Heart right ventricle (tissue), 16 donors: ENCODE measurements around the gene PRKAA1. TPM values are rescaled to one million over a fixed set of nuclear protein-coding genes. Genes with fewer than 3 reads are reported as not detected.
A peak's percentile ranks its signal among the peaks of the same experiment; 100 is the strongest.

Experiments
- ATAC-seq, 8 donors: fragments of 200-7000 bp; cut with Tn5 transposase; one replicate each; pipeline ENCODE4 v1.9.1; 2020; ENCODE audit warnings: mild to moderate bottlenecking in 8 of 8, moderate library complexity in 8 of 8, moderate number of reproducible peaks in 1 of 8
- DNase-seq, 2 donors: peaks; one replicate each; pipeline ENCODE4 v3.0.0-alpha.2; 2020
- H3K27ac ChIP-seq, 10 donors: fragments of 200-600 bp; sonication (generic) in 2 of 10; one replicate each; pipeline versions ENCODE4 v1.5.0 to v1.8.0; 2020 to 2022; ENCODE audit warnings: mild to moderate bottlenecking in 3 of 10
- H3K27me3 ChIP-seq, 7 donors: fragments of 200-600 bp; one replicate each; pipeline ENCODE4 v1.8.0; 2021 to 2022; ENCODE audit warnings: mild to moderate bottlenecking in 2 of 7
- H3K36me3 ChIP-seq, 9 donors: fragments of 200-600 bp; sonication (generic) in 1 of 9; one replicate each; pipeline versions ENCODE4 v1.5.0 to v1.8.0; 2020 to 2022; ENCODE audit warnings: mild to moderate bottlenecking in 2 of 9
- H3K4me1 ChIP-seq, 9 donors: fragments of 200-600 bp; sonication (generic) in 1 of 9; one replicate each; pipeline versions ENCODE4 v1.5.0 to v1.8.0; 2020 to 2022; ENCODE audit warnings: mild to moderate bottlenecking in 4 of 9
- H3K4me3 ChIP-seq, 10 donors: fragments of 200-600 bp; sonication (generic) in 2 of 10; one replicate each; pipeline versions ENCODE4 v1.5.0 to v1.8.0; 2020 to 2022; ENCODE audit warnings: mild to moderate bottlenecking in 7 of 10, moderate library complexity in 2 of 10
- H3K9me3 ChIP-seq, 11 donors: fragments of 200-600 bp in 10 of 11; sonication (generic) in 2 of 11; one replicate each; pipeline versions ENCODE4 v1.5.0 to v1.8.0; 2013 to 2022; ENCODE audit warnings: mild to moderate bottlenecking in 2 of 11, control low read depth in 1 of 11, moderate library complexity in 1 of 11
- CTCF ChIP-seq, 9 donors: fragments of 200-600 bp; sonication (generic) in 2 of 9; IDR thresholded peaks; one replicate each; pipeline versions ENCODE4 v1.5.0 to v1.8.0; 2021 to 2022; ENCODE audit warnings: antibody characterized with exemption in 9 of 9, mild to moderate bottlenecking in 5 of 9, moderate library complexity in 1 of 9
- WGBS, 2 donors: extraction: QIAGEN DNeasy Blood & Tissue Kit; methylation state at CpG; one replicate each; pipeline ENCODE4 v1.1.7; 2013; ENCODE audit warnings: inconsistent platforms in 1 of 2; 5-methylcytosine and 5-hydroxymethylcytosine counted together
- intact Hi-C, 10 donors: fragments of 100-400 bp; cut with DNase I; formaldehyde crosslinking; loops; one replicate each; pipeline versions ENCODE4 v1.11.1 to v1.14.2; 2022
- long read RNA-seq, 3 donors: library from polyadenylated mRNA; unstranded; transcript quantifications; one replicate each; pipeline ENCODE4 v2.0.0, GENCODE V29; 2020 to 2021
- polyA plus RNA-seq, 2 donors: library from polyadenylated mRNA; stranded (reverse); fragments of 200-250 nt; gene quantifications; one replicate each; pipeline ENCODE4 v1.2.3, GENCODE V29; 2013
- total RNA-seq, 10 donors: library from RNA; stranded (reverse); fragmentation: NEBNext Ultra II Directional in 3 of 10; extraction: Animal tissue kit (Norgen Biotek cat#: 25700) in 3 of 10; gene quantifications; one replicate each; pipeline versions ENCODE4 v1.2.1 to v1.2.4, GENCODE V29; 2021 to 2023
- donor health status: Arrhythmogenic right ventricular cardiomyopathy.
- donor health status: ischemic (EF 13 %, LVEDD 7.1; RV severe dilation, severe dysfunction).
- donor health status: healthy with polysubstance abuse.
- donor health status: DM: no; HTN: yes; CAD: no.
- donor health status: DM: no; HTN: no; CAD: no.
- donor health status: ischemic (EF 25% LVEDD 6.9; RV normal size, moderate dysfunction).
- donor health status: ischemic (EF 25% LVEDD 5.7; RV mildly dilated, moderate dysfunction).
- donor health status: healthy.
- donor health status: DM: yes; HTN: yes; CAD: no.
- donor health status: Ischemic cardiomyopathy.
- donor health status: ischemic (EF 35%, LVEDD 5.7; RV mildly dilated, moderate dysfunction).
- donor health status: nonischemic (EF 11% LVEDD 7.7; RV severe dilation, severe dysfunction).
- donor health status: DM: yes; HTN: yes; CAD: no.
- donor health status: PGD.
- donor health status: ischemic (EF 29% LVEDD 5.4; RV normal size, mild dysfunction).
- donor health status: nonischemic (EF 23%, LVEDD 6.1; RV moderate dilation, normal function).

PRKAA1 gene
- total RNA-seq (10 to 100 TPM; 37.2 to 53.2 (median 42.7) TPM), polyA plus RNA-seq (10 to 100 TPM; 11.0 to 28.5 TPM)
- long read RNA-seq, donor 1, full-length matches to known transcripts, result 7 of 13 reads
- long read RNA-seq, donor 1, partial matches to known transcripts, result 2 of 13 reads
- long read RNA-seq, donor 1, other reads (novel, unspliced or antisense), result 4 of 13 reads
- long read RNA-seq, donor 2, full-length matches to known transcripts, result 12 of 20 reads
- long read RNA-seq, donor 2, partial matches to known transcripts, result 0 of 20 reads
- long read RNA-seq, donor 2, other reads (novel, unspliced or antisense), result 8 of 20 reads
- long read RNA-seq, donor 3, full-length matches to known transcripts, result 36 of 46 reads
- long read RNA-seq, donor 3, partial matches to known transcripts, result 2 of 46 reads
- long read RNA-seq, donor 3, other reads (novel, unspliced or antisense), result 8 of 46 reads

- Histone ChIP-seq H3K9me3 (no peaks in the 10 kb centered on the region), H3K4me3 (peak within 1 kb of the TSS; percentile 74 to 99 (median 93)), H3K36me3 (peaks cover 0 to 9% (median 0%) of the 10 kb centered on the region in 9 donors), H3K4me1 (peaks cover 0 to 44% (median 27%) of the 10 kb centered on the region in 9 donors), H3K27me3 (no peaks in the 10 kb centered on the region), H3K27ac (peak within 1 kb of the TSS; percentile 28 to 96 (median 94))
- DNase-seq (peak; percentile 87 to 92), ATAC-seq (peak; percentile 93 to 98 (median 94))
- WGBS, 2 donors, result 1% methylated on average over 56 to 69 of the region's 70 CpGs
- peak; percentile 56 to 89 (median 76) for TF ChIP-seq CTCF (IDR thresholded peaks at IDR 0.05)
- intact Hi-C loops, result loop anchor here in 2 of 10 donors (1.0 kb wide), 1 partner anchor 43 kb away; the partner anchor contains the start of gene TTC33 (in 2 of the 2)
Measured at GRCh38 chr5:40798012-40798800, at the start of gene PRKAA1. Gene PRKAA1 (minus strand): TSS chr5:40798374. CDS start chr5:40798189, 185 bp downstream.

- no peaks in the 10 kb centered on the region for H3K9me3 ChIP-seq
- no peak for TF ChIP-seq CTCF (IDR thresholded peaks at IDR 0.05)
- no peaks in the 10 kb centered on the region for H3K27me3 ChIP-seq
- H3K4me1 ChIP-seq, result peaks cover 0 to 29% (median 11%) of the 10 kb centered on the region in 9 donors
- H3K27ac ChIP-seq, result no peak overlapping the region
- DNase-seq (no peak), ATAC-seq (no peak)
- intact Hi-C loops, result no loop called here
- H3K36me3 ChIP-seq, result peaks cover 0 to 54% (median 4%) of the 10 kb centered on the region in 9 donors
- 91 to 92% methylated on average over 1 of the region's 1 CpG for WGBS, 2 donors
- H3K4me3 ChIP-seq, result no peak overlapping the region
Measured at GRCh38 chr5:40847525-40847924, 49.4 kb upstream of the PRKAA1 start.

GRCh38 chr5:40846371-40846770, 48.2 kb upstream of the PRKAA1 start:
- H3K36me3 ChIP-seq, result peaks cover 0 to 42% (median 0%) of the 10 kb centered on the region in 9 donors
- ATAC-seq (no peak), DNase-seq (no peak)
- H3K27me3 ChIP-seq, result no peaks in the 10 kb centered on the region
- intact Hi-C loops, result no loop called here
- H3K9me3 ChIP-seq, result no peaks in the 10 kb centered on the region
- no peak for TF ChIP-seq CTCF (IDR thresholded peaks at IDR 0.05)
- WGBS, 2 donors, result 72 to 95% methylated on average over 2 of the region's 2 CpGs
- H3K4me3 ChIP-seq, result no peak overlapping the region
- H3K4me1 ChIP-seq, result peaks cover 0 to 34% (median 14%) of the 10 kb centered on the region in 9 donors
- H3K27ac ChIP-seq, result no peak overlapping the region

GRCh38 chr5:40844565-40844964, 46.4 kb upstream of the PRKAA1 start:
- no peak for ATAC-seq
- intact Hi-C loops, result loop anchor here in 2 of 10 donors (5.0 kb wide), 1 partner anchor 33 kb away; no protein-coding TSS in a partner anchor
- Histone ChIP-seq H3K4me1 (peaks cover 0 to 38% (median 17%) of the 10 kb centered on the region in 9 donors), H3K27me3 (no peaks in the 10 kb centered on the region), H3K4me3 (no peak overlapping the region), H3K27ac (no peak overlapping the region), H3K9me3 (no peaks in the 10 kb centered on the region), H3K36me3 (peaks cover 0 to 29% (median 0%) of the 10 kb centered on the region in 9 donors)
- 90 to 93% methylated on average over 4 of the region's 4 CpGs for WGBS, 2 donors
- DNase-seq, result no peak
- TF ChIP-seq CTCF (IDR thresholded peaks at IDR 0.05), result no peak
